DOHH2 (cell line): Measurements from ENCODE around the gene HAO2.

Experiments used
- H3F3A ChIP-seq: fragments of 200-600 bp; sonication (generic), shearing (Covaris generic); 2 replicates; pipeline ENCODE4 v1.6.0; 2016; ENCODE audit warnings: antibody characterized with exemption, mild to moderate bottlenecking; ENCODE audit not compliant: control insufficient read depth, insufficient read depth
- H3K27ac ChIP-seq: fragments of 200-600 bp; sonication (generic); 2 replicates; pipeline ENCODE4 v1.5.1; 2014; ENCODE audit warnings: low read depth, mild to moderate bottlenecking, low read length, moderate library complexity
- H3K27me3 ChIP-seq: fragments of 200-600 bp; sonication (generic); 2 replicates; pipeline ENCODE4 v1.6.1; 2014; ENCODE audit warnings: mild to moderate bottlenecking, low read length, mixed read lengths; ENCODE audit not compliant: control insufficient read depth
- H3K36me3 ChIP-seq: fragments of 200-600 bp; sonication (generic); 2 replicates; pipeline ENCODE4 v1.6.1; 2014; ENCODE audit warnings: mild to moderate bottlenecking, low read length, moderate library complexity, mixed read lengths; ENCODE audit not compliant: control insufficient read depth
- H3K4me1 ChIP-seq: fragments of 200-600 bp; sonication (generic); 2 replicates; pipeline ENCODE4 v1.6.1; 2014; ENCODE audit warnings: mild to moderate bottlenecking, low read length, mixed read lengths; ENCODE audit not compliant: control insufficient read depth
- H3K4me2 ChIP-seq: fragments of 200-600 bp; sonication (generic); 2 replicates; pipeline ENCODE4 v1.6.0; 2014; ENCODE audit warnings: mild to moderate bottlenecking, low read length, moderate library complexity
- H3K4me3 ChIP-seq: fragments of 200-600 bp; sonication (generic); 2 replicates; pipeline ENCODE4 v1.5.1; 2014; ENCODE audit warnings: mild to moderate bottlenecking, low read length, mixed read lengths
- H3K79me2 ChIP-seq: fragments of 200-600 bp; sonication (generic); 2 replicates; pipeline ENCODE4 v1.6.1; 2014; ENCODE audit warnings: mild to moderate bottlenecking, low read length, mixed read lengths; ENCODE audit not compliant: control insufficient read depth
- H3K9me2 ChIP-seq: fragments of 200-600 bp; sonication (generic); replicated peaks from 2 replicates; pipeline ENCODE4 v1.6.1; 2014; ENCODE audit warnings: mild to moderate bottlenecking, low read length, mixed read lengths; ENCODE audit not compliant: control insufficient read depth
- H3K9me3 ChIP-seq: fragments of 200-600 bp; sonication (generic); 2 replicates; pipeline ENCODE4 v1.6.1; 2014; ENCODE audit warnings: antibody characterized with exemption, low read length, mixed read lengths; ENCODE audit not compliant: control insufficient read depth, insufficient read depth
- H4K20me1 ChIP-seq: fragments of 200-600 bp; sonication (generic); 2 replicates; pipeline ENCODE4 v1.6.0; 2014; ENCODE audit warnings: low read depth, mild to moderate bottlenecking, antibody characterized with exemption, low read length, moderate library complexity; ENCODE audit not compliant: control insufficient read depth, insufficient read depth
- EZH2phosphoT487 ChIP-seq: fragments of 200-600 bp; sonication (generic); IDR thresholded peaks from 2 replicates; pipeline ENCODE4 v1.6.1; 2017; ENCODE audit warnings: borderline replicate concordance, mild to moderate bottlenecking, antibody characterized with exemption, low read length, moderate library complexity, mixed read lengths
- TF ChIP-seq, protein P1 (sequence below): fragments of 200-600 bp; sonication (generic); IDR thresholded peaks from one replicate; pipeline ENCODE4 v1.5.1; 2014; ENCODE audit warnings: antibody characterized with exemption, mild to moderate bottlenecking, low read depth, low read length; ENCODE audit not compliant: poor library complexity, severe bottlenecking

Gene HAO2

DNA sequence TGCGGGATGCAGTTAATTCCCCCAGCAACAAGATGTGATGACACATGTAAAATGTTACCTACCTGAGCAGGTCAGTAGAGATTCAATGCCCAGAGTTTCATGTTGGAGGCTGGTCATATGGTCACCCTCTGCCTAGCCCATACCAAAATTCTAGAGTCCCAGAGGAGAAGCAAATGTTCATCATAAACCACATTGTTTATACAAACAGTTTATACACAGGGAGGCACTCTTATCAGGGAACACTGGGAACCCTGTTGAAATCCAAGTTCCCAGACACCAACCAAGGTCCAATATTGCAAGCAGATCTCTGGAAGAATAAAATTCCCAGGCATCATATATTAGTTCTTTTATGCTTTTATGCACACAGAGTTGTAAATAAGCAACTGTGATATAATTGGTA is 10.5 kb downstream of the HAO2 start:
- H3F3A ChIP-seq = no peaks in the 10 kb centered on the region
- H3K27me3 ChIP-seq = no peaks in the 10 kb centered on the region
- no peak overlapping the region for H3K4me2 ChIP-seq
- no peaks in the 10 kb centered on the region for H3K9me2 ChIP-seq
- H3K79me2 ChIP-seq = no peaks in the 10 kb centered on the region
- no peaks in the 10 kb centered on the region for H3K9me3 ChIP-seq
- H4K20me1 ChIP-seq = no peaks in the 10 kb centered on the region
- no peaks in the 10 kb centered on the region for H3K36me3 ChIP-seq
- H3K27ac ChIP-seq = no peak overlapping the region
- TF ChIP-seq, protein P1, sequence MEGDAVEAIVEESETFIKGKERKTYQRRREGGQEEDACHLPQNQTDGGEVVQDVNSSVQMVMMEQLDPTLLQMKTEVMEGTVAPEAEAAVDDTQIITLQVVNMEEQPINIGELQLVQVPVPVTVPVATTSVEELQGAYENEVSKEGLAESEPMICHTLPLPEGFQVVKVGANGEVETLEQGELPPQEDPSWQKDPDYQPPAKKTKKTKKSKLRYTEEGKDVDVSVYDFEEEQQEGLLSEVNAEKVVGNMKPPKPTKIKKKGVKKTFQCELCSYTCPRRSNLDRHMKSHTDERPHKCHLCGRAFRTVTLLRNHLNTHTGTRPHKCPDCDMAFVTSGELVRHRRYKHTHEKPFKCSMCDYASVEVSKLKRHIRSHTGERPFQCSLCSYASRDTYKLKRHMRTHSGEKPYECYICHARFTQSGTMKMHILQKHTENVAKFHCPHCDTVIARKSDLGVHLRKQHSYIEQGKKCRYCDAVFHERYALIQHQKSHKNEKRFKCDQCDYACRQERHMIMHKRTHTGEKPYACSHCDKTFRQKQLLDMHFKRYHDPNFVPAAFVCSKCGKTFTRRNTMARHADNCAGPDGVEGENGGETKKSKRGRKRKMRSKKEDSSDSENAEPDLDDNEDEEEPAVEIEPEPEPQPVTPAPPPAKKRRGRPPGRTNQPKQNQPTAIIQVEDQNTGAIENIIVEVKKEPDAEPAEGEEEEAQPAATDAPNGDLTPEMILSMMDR = no peak
- TF ChIP-seq EZH2phosphoT487 = no peak
- H3K4me3 ChIP-seq = no peak overlapping the region
- no peaks in the 10 kb centered on the region for H3K4me1 ChIP-seq

DNA sequence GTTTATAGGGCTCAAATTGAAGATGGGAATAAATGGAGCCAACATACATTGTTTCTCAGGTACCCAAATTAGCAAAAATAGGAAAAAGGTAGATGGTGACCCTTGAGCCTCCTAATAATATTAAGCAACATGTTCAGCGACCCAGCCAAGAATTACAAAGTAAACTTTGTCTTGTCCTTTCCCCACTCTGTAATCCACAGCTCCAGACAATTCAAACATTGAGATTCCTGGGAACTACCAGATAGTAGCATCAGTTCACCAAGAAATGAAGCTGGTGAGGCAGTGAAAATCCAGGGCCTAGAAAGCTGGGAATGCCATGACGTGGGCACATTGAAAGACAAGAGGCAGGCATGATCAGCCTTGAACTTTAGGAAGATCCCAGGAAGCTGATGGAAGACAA is 11.7 kb downstream of the HAO2 start:
- H3K9me2 ChIP-seq = no peaks in the 10 kb centered on the region
- no peaks in the 10 kb centered on the region for H3K9me3 ChIP-seq
- TF ChIP-seq, protein P1 = no peak
- TF ChIP-seq EZH2phosphoT487 = no peak
- no peaks in the 10 kb centered on the region for H3K79me2 ChIP-seq
- no peak overlapping the region for H3K4me2 ChIP-seq
- no peaks in the 10 kb centered on the region for H3K4me1 ChIP-seq
- H3K4me3 ChIP-seq = no peak overlapping the region
- no peaks in the 10 kb centered on the region for H4K20me1 ChIP-seq
- H3K36me3 ChIP-seq = no peaks in the 10 kb centered on the region
- H3K27me3 ChIP-seq = no peaks in the 10 kb centered on the region
- no peak overlapping the region for H3K27ac ChIP-seq
- H3F3A ChIP-seq = no peaks in the 10 kb centered on the region

DNA sequence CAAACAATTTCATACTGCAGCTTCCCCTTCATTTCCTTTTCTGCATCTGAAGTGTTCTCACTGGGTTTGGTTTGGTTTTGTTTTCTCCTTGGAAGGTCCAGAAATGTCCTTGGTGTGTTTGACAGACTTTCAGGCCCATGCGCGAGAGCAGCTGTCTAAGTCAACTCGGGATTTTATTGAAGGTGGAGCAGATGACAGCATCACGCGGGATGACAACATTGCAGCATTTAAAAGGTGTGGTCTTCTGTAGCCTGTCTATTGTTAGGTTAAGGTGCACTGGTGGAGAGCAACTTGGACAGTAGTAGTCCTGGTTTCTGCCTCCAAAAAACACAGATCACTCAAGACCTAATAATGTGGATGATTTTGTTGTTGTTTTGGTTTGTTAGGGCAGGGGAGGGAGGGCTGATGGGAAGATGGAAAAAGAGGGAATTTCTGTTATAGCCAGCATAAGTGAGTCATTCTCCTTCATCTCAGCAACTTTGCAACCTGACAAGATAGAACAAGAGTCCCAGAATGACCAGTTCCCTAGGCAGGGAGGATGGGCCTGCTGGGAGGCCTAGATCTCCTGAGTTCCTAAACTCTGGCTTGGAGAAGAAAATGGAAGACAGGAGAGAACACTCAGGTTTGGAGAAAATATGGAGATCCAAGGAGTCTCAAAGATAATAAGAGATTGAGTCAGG is 12.5 kb downstream of the HAO2 start:
- H3K4me3 ChIP-seq = no peak overlapping the region
- H4K20me1 ChIP-seq = no peaks in the 10 kb centered on the region
- no peak overlapping the region for H3K27ac ChIP-seq
- no peaks in the 10 kb centered on the region for H3K79me2 ChIP-seq
- no peaks in the 10 kb centered on the region for H3K36me3 ChIP-seq
- no peaks in the 10 kb centered on the region for H3K4me1 ChIP-seq
- no peaks in the 10 kb centered on the region for H3K27me3 ChIP-seq
- no peaks in the 10 kb centered on the region for H3K9me2 ChIP-seq
- H3F3A ChIP-seq = no peaks in the 10 kb centered on the region
- TF ChIP-seq, protein P1 = no peak
- no peak for TF ChIP-seq EZH2phosphoT487
- H3K9me3 ChIP-seq = no peaks in the 10 kb centered on the region
- H3K4me2 ChIP-seq = no peak overlapping the region
